Uterus (tissue), 4 donors: Measurements from ENCODE around the gene FBXW8. TPM values are rescaled to one million over a fixed set of nuclear protein-coding genes. Genes with fewer than 3 reads are reported as not detected.

Experiments
- DNase-seq, 2 donors: peaks; one replicate each; pipeline ENCODE4 v3.0.0-alpha.2; 2019 to 2020
- H3K27ac ChIP-seq, 2 donors: fragments of 200-600 bp; sonication (generic); 1 replicate in 1 of 2; 2 replicates in 1 of 2; pipeline ENCODE4 v1.5.1; 2016 to 2018
- H3K27me3 ChIP-seq, 2 donors: fragments of 200-600 bp; sonication (generic); one replicate each; pipeline ENCODE4 v1.5.1; 2018 to 2019; ENCODE audit warnings: control low read depth in 1 of 2
- H3K36me3 ChIP-seq, 2 donors: fragments of 200-600 bp; sonication (generic); one replicate each; pipeline ENCODE4 v1.5.1; 2019; ENCODE audit warnings: control low read depth in 1 of 2
- H3K4me1 ChIP-seq, 2 donors: fragments of 200-600 bp; sonication (generic); one replicate each; pipeline ENCODE4 v1.5.1; 2018 to 2019; ENCODE audit warnings: control low read depth in 1 of 2
- H3K4me3 ChIP-seq, 2 donors: fragments of 200-600 bp; sonication (generic); 1 replicate in 1 of 2; 2 replicates in 1 of 2; pipeline ENCODE4 v1.5.1; 2018 to 2019; ENCODE audit warnings: mild to moderate bottlenecking in 1 of 2
- H3K9me3 ChIP-seq, 2 donors: fragments of 200-600 bp; sonication (generic); one replicate each; pipeline ENCODE4 v1.5.1; 2019; ENCODE audit warnings: control low read depth in 1 of 2
- CTCF ChIP-seq, 4 experiments: fragments of 200-600 bp in 2 of 4; fragments of 450-650 bp in 2 of 4; sonication (generic) in 2 of 4; IDR thresholded peaks; one replicate each; pipeline ENCODE4 v1.5.1; 2016 to 2019; ENCODE audit warnings: antibody characterized with exemption in 4 of 4, mild to moderate bottlenecking in 2 of 4, moderate library complexity in 1 of 4
- POLR2A ChIP-seq, 2 donors: fragments of 450-650 bp; IDR thresholded peaks; one replicate each; pipeline ENCODE4 v1.6.1; 2016; ENCODE audit warnings: antibody characterized with exemption in 2 of 2, mild to moderate bottlenecking in 1 of 2, moderate library complexity in 1 of 2
- intact Hi-C: fragments of 100-400 bp; cut with DNase I; formaldehyde crosslinking; loops from one replicate; pipeline ENCODE4 v1.15.1; 2023; ENCODE audit warnings: low total_unique reads
- total RNA-seq, 4 donors: library from RNA; depleted of rRNA in 3 of 4; stranded (reverse); fragments of >200 nt in 3 of 4; gene quantifications; one replicate each; pipeline versions ENCODE4 v1.1.0 to v1.2.4, GENCODE V29; 2014 to 2023
- donor health status: DM: yes; HTN: yes; CAD: no.

FBXW8 gene
- total RNA-seq, 4 donors from 2014 or later: 5.9 to 28.0 (median 15.3) TPM

GRCh38 chr12:116980083-116980482, 69.3 kb downstream of the FBXW8 start:
- no peak for TF ChIP-seq CTCF (IDR thresholded peaks at IDR 0.05)
- no peak for TF ChIP-seq POLR2A (IDR thresholded peaks at IDR 0.05)
- H3K36me3 ChIP-seq: no peaks in the 10 kb centered on the region
- H3K27ac ChIP-seq: no peak overlapping the region
- intact Hi-C loops: no loop called here
- no peak overlapping the region for H3K4me3 ChIP-seq
- DNase-seq: no peak
- no peaks in the 10 kb centered on the region for H3K4me1 ChIP-seq
- no peaks in the 10 kb centered on the region for H3K27me3 ChIP-seq
- no peaks in the 10 kb centered on the region for H3K9me3 ChIP-seq

- no peaks in the 10 kb centered on the region for H3K4me1 ChIP-seq
- TF ChIP-seq POLR2A (IDR thresholded peaks at IDR 0.05): no peak
- TF ChIP-seq CTCF (IDR thresholded peaks at IDR 0.05): no peak
- H3K4me3 ChIP-seq: no peak overlapping the region
- no peaks in the 10 kb centered on the region for H3K9me3 ChIP-seq
- intact Hi-C loops: no loop called here
- peak overlapping the region in 1 of 2 donors; percentile 43 for H3K27ac ChIP-seq
- no peaks in the 10 kb centered on the region for H3K27me3 ChIP-seq
- no peaks in the 10 kb centered on the region for H3K36me3 ChIP-seq
- DNase-seq: peak in 1 of 2 donors; percentile 24
Measured at GRCh38 chr12:116982791-116983411, 72.2 kb downstream of the FBXW8 start.

- H3K4me1 ChIP-seq: no peaks in the 10 kb centered on the region
- intact Hi-C loops: no loop called here
Measured at GRCh38 chr12:116984098-116984497, 73.3 kb downstream of the FBXW8 start.

GRCh38 chr12:116990329-116990728, 79.6 kb downstream of the FBXW8 start:
- intact Hi-C loops: no loop called here

More at GRCh38 chr12:116984098-116984497, 73.3 kb downstream of the FBXW8 start:
- Histone ChIP-seq H3K4me3 (no peak overlapping the region), H3K9me3 (no peaks in the 10 kb centered on the region), H3K27me3 (no peaks in the 10 kb centered on the region), H3K36me3 (no peaks in the 10 kb centered on the region), H3K27ac (no peak overlapping the region)
- TF ChIP-seq POLR2A (IDR thresholded peaks at IDR 0.05) (no peak), CTCF (IDR thresholded peaks at IDR 0.05) (no peak)
- DNase-seq: no peak

More at GRCh38 chr12:116990329-116990728, 79.6 kb downstream of the FBXW8 start:
- Histone ChIP-seq H3K4me3 (no peak overlapping the region), H3K36me3 (no peaks in the 10 kb centered on the region), H3K27ac (no peak overlapping the region), H3K9me3 (no peaks in the 10 kb centered on the region), H3K4me1 (no peaks in the 10 kb centered on the region), H3K27me3 (no peaks in the 10 kb centered on the region)
- no peak for DNase-seq
- TF ChIP-seq CTCF (IDR thresholded peaks at IDR 0.05): no peak
